Stomach (tissue), 9 donors: ENCODE measurements around the gene ZMYND12. TPM values are rescaled to one million over a fixed set of nuclear protein-coding genes. Genes with fewer than 3 reads are reported as not detected.

Source experiments
- DNase-seq, 2 donors: peaks; one replicate each; pipeline versions ENCODE4 v3.0.0 to v3.0.0-alpha.2; 2013 to 2019
- H3K27ac ChIP-seq, 5 donors: fragments of 200-600 bp in 4 of 5; sonication (generic) in 4 of 5; one replicate each; pipeline ENCODE4 v1.5.1; 2013 to 2019; ENCODE audit warnings: mild to moderate bottlenecking in 1 of 5, moderate library complexity in 1 of 5
- H3K27me3 ChIP-seq, 3 donors: fragments of 200-600 bp; sonication (generic); one replicate each; pipeline ENCODE4 v1.5.1; 2017 to 2019; ENCODE audit warnings: mixed run types in 1 of 3
- H3K36me3 ChIP-seq, 4 donors: fragments of 200-600 bp; sonication (generic); 1 replicate in 3 of 4; 2 replicates in 1 of 4; pipeline ENCODE4 v1.5.1; 2016 to 2019
- H3K4me1 ChIP-seq, 4 donors: fragments of 200-600 bp; sonication (generic); one replicate each; pipeline ENCODE4 v1.5.1; 2016 to 2019
- H3K4me3 ChIP-seq, 4 donors: fragments of 200-600 bp; sonication (generic) in 3 of 4; one replicate each; pipeline ENCODE4 v1.5.1; 2016 to 2019; ENCODE audit warnings: mild to moderate bottlenecking in 1 of 4
- H3K9me3 ChIP-seq, 4 donors: fragments of 200-600 bp; sonication (generic); one replicate each; pipeline ENCODE4 v1.5.1; 2016 to 2019
- CTCF ChIP-seq, 7 experiments: fragments of 450-650 bp in 4 of 7; fragments of 200-600 bp in 3 of 7; sonication (generic) in 3 of 7; IDR thresholded peaks; one replicate each; pipeline ENCODE4 v1.5.1; 2016 to 2019; ENCODE audit warnings: antibody characterized with exemption in 7 of 7, control low read depth in 2 of 7, mild to moderate bottlenecking in 1 of 7
- EP300 ChIP-seq: sonication (generic); formaldehyde crosslinking; IDR thresholded peaks from one replicate; pipeline ENCODE4 v1.6.1; 2017; ENCODE audit warnings: antibody characterized with exemption
- POLR2A ChIP-seq, 4 donors: fragments of 450-650 bp; IDR thresholded peaks; one replicate each; pipeline ENCODE4 v1.6.1; 2016; ENCODE audit warnings: antibody characterized with exemption in 4 of 4, control low read depth in 2 of 4, mild to moderate bottlenecking in 1 of 4, moderate library complexity in 1 of 4
- POLR2AphosphoS5 ChIP-seq, 3 donors: sonication (generic); formaldehyde crosslinking; IDR thresholded peaks; one replicate each; pipeline ENCODE4 v1.6.1; 2016; ENCODE audit warnings: antibody characterized with exemption in 3 of 3
- WGBS, 5 donors: extraction: QIAGEN DNeasy Blood & Tissue Kit in 3 of 5; methylation state at CpG; one replicate each; pipeline versions ENCODE4 v1.1.5 to v1.1.7; 2013 to 2018; 5-methylcytosine and 5-hydroxymethylcytosine counted together
- intact Hi-C: fragments of 100-400 bp; cut with DNase I; formaldehyde crosslinking; loops from one replicate; pipeline ENCODE4 v1.15.1; 2023; ENCODE audit warnings: low total_unique reads
- polyA plus RNA-seq, 3 donors: library from polyadenylated mRNA; stranded (reverse); fragments of 200-250 nt; gene quantifications; one replicate each; pipeline ENCODE4 v1.2.3, GENCODE V29; 2013
- small RNA-seq, 4 donors: library from RNA; depleted of rRNA; stranded (forward); fragments of <200 nt; gene quantifications; one replicate each; pipeline ENCODE3, GENCODE V24; 2016
- total RNA-seq, 5 donors: library from RNA; depleted of rRNA; stranded (reverse); fragments of >200 nt; gene quantifications; one replicate each; pipeline versions ENCODE4 v1.1.0 to v1.2.3, GENCODE V29; 2014 to 2016
- donor health status: healthy with polysubstance abuse.
- donor health status: Bipolar disorder and iron deficiency.
- donor health status: healthy.

The ZMYND12 gene
- total and polyA plus RNA-seq, 8 donors, result 0.18 to 245 (median 1.9) TPM; not detected in 2

GRCh38 chr1:42386051-42386450 lies 69.8 kb downstream of the ZMYND12 start:
- H3K4me1 ChIP-seq, result peaks cover 2 to 8% (median 4%) of the 10 kb centered on the region in 4 donors
- no peak for DNase-seq
- no peak overlapping the region for H3K4me3 ChIP-seq
- intact Hi-C loops, result no loop called here
- H3K36me3 ChIP-seq, result no peaks in the 10 kb centered on the region
- TF ChIP-seq EP300, result no peak
- TF ChIP-seq POLR2AphosphoS5 (IDR thresholded peaks at IDR 0.05), result no peak
- no peak for TF ChIP-seq POLR2A (IDR thresholded peaks at IDR 0.05)
- no peak for TF ChIP-seq CTCF (IDR thresholded peaks at IDR 0.05)
- WGBS, 5 donors, result 86 to 97% (median 96%) methylated on average over 6 of the region's 6 CpGs
- no peaks in the 10 kb centered on the region for H3K9me3 ChIP-seq
- H3K27me3 ChIP-seq, result peaks cover 0 to 11% (median 7%) of the 10 kb centered on the region in 3 donors
- no peak overlapping the region for H3K27ac ChIP-seq

- TF ChIP-seq CTCF (IDR thresholded peaks at IDR 0.05), result no peak
- no peak for TF ChIP-seq POLR2A (IDR thresholded peaks at IDR 0.05)
- no peak for TF ChIP-seq POLR2AphosphoS5 (IDR thresholded peaks at IDR 0.05)
- no peak for TF ChIP-seq EP300
- Histone ChIP-seq H3K4me1 (peaks cover 4 to 12% (median 8%) of the 10 kb centered on the region in 4 donors), H3K27me3 (peaks cover 0 to 19% (median 7%) of the 10 kb centered on the region in 3 donors), H3K27ac (no peak overlapping the region), H3K9me3 (no peaks in the 10 kb centered on the region), H3K36me3 (no peaks in the 10 kb centered on the region), H3K4me3 (no peak overlapping the region)
- no peak for DNase-seq
- intact Hi-C loops, result no loop called here
- WGBS, 5 donors, result 13 to 28% (median 23%) methylated on average over 1 of the region's 1 CpG
Measured at GRCh38 chr1:42385283-42385682, 70.5 kb downstream of the ZMYND12 start.

DNA sequence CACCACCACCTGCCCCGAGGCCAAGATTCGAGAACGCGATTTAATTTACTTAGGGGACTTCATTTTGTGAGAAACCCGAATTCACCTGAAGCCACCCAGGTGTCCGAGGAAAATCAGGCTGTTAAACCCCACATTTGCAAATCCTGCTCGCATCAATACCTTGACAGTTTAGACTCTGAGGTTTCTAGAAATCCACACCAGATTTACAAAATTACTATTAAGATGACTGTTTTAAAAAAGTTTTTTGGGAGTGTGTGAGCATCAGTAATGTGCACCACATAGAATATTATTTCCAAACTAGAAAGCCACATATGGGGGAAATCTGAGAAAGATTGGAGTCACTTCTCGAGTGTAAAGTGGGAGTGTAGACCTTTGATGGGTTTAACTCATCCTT lies 74.5 kb downstream of the ZMYND12 start:
- TF ChIP-seq POLR2AphosphoS5 (IDR thresholded peaks at IDR 0.05) (no peak), POLR2A (IDR thresholded peaks at IDR 0.05) (no peak), CTCF (IDR thresholded peaks at IDR 0.05) (no peak), EP300 (no peak)
- peaks cover 9 to 19% (median 12%) of the 10 kb centered on the region in 4 donors for H3K4me1 ChIP-seq
- H3K9me3 ChIP-seq, result no peaks in the 10 kb centered on the region
- H3K27ac ChIP-seq, result peak overlapping the region in 2 of 5 donors; percentile 50 to 78
- peaks cover 0 to 24% (median 7%) of the 10 kb centered on the region in 3 donors for H3K27me3 ChIP-seq
- 16 to 19% (median 18%) methylated on average over 8 of the region's 8 CpGs for WGBS, 5 donors
- no peak for DNase-seq
- peak overlapping the region; percentile 64 to 80 (median 68) for H3K4me3 ChIP-seq
- no peaks in the 10 kb centered on the region for H3K36me3 ChIP-seq
- intact Hi-C loops, result no loop called here

DNA sequence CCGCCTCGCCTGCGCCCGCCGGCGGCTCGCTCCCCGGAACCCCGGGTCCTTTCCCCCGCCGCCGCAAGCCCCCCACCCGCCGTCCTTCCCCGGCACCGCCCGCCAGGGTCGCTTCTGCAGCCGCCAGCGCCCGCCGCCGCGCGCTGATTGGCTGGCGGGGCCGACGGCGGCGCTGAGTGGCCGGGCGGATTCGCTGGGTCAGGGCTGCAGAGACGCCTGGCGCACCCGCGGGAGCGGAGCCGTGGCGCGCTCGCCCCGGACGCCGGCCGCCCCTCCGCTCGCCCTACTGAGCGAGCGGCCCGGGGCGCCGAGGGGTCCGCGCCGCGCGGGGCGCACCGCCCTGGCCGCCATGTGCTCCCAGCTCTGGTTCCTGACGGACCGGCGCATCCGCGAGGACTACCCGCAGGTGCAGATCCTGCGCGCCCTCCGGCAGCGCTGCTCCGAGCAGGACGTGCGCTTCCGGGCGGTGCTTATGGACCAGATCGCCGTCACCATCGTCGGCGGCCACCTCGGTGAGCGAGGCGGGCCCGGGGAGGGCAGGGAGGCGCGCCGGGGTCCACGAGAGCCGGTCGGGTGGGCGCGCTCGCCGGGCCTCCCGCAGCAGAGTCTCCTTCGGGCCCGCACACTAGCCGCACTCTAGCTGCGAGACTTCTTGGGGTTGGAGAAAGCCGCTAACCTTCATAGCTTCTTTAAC lies 75.1 kb downstream of the ZMYND12 start, which contains the start of gene RIMKLA:
RIMKLA (plus strand) TSS at position 207 of the 694 bp plus-strand sequence; CDS start at position 350, 143 bp downstream.
- no peak for TF ChIP-seq EP300
- TF ChIP-seq POLR2AphosphoS5 (IDR thresholded peaks at IDR 0.05), result peak in 2 of 3 donors; percentile 5 to 16
- Histone ChIP-seq H3K27ac (peak within 1 kb of the TSS in 3 of 5 donors; percentile 50 to 78 (median 53)), H3K4me3 (peak within 1 kb of the TSS; percentile 64 to 80 (median 68)), H3K9me3 (no peaks in the 10 kb centered on the region), H3K36me3 (no peaks in the 10 kb centered on the region), H3K27me3 (peaks cover 0 to 24% (median 7%) of the 10 kb centered on the region in 3 donors), H3K4me1 (peaks cover 9 to 19% (median 12%) of the 10 kb centered on the region in 4 donors)
- 0 to 3% (median 1%) methylated on average over 7 to 100 of the region's 101 CpGs for WGBS, 5 donors
- intact Hi-C loops, result no loop called here
- DNase-seq, result peak; percentile 69 to 88

Small RNA genes lying within 50 kb of the gene (small RNA-seq; reads per million reads assigned to genes)
- gene TMSB4XP1, result 0 reads per million in 4 donors

Other genes starting within 250 kb of the ZMYND12 start
- 10 to 100 TPM; 10.1 to 57.3 (median 33.9) TPM for gene FOXJ3, start 120.8 kb downstream of the ZMYND12 start, total RNA-seq
- gene FOXJ3, start 120.8 kb downstream of the ZMYND12 start, polyA plus RNA-seq, result 10 to 100 TPM in 2 of 3 donors, 1 to 10 TPM in 1; 8.3 to 13.4 (median 10.5) TPM
- 10 to 100 TPM in 2 of 5 donors, 1 to 10 TPM in 1, under 1 TPM in 1, not detected in 1; 0.55 to 12.7 (median 6.7) TPM for gene RIMKLA, start 75.2 kb downstream of the ZMYND12 start, total RNA-seq
- gene RIMKLA, start 75.2 kb downstream of the ZMYND12 start, polyA plus RNA-seq, result under 1 TPM; 0.15 to 0.56 (median 0.33) TPM
- gene PPCS, start 521 bp upstream of the ZMYND12 start, total RNA-seq, result 100 to 1,000 TPM in 1 of 5 donors, 10 to 100 TPM in 4; 17.0 to 446 (median 47.1) TPM
- 100 to 1,000 TPM in 2 of 3 donors, 10 to 100 TPM in 1; 84.4 to 139 (median 122) TPM for gene PPCS, start 521 bp upstream of the ZMYND12 start, polyA plus RNA-seq
- 1 to 10 TPM in 3 of 5 donors, under 1 TPM in 2; under 0.01 to 2.3 (median 2.0) TPM for gene CCDC30, start 7.3 kb upstream of the ZMYND12 start, total RNA-seq
- 1 to 10 TPM in 1 of 3 donors, under 1 TPM in 2; 0.70 to 1.2 (median 0.75) TPM for gene CCDC30, start 7.3 kb upstream of the ZMYND12 start, polyA plus RNA-seq
- 10 to 100 TPM in 2 of 5 donors, 1 to 10 TPM in 2, not detected in 1; 5.2 to 70.1 (median 28.2) TPM for gene PPIH, start 202.4 kb upstream of the ZMYND12 start, total RNA-seq
- 10 to 100 TPM; 31.6 to 72.3 (median 47.8) TPM for gene PPIH, start 202.4 kb upstream of the ZMYND12 start, polyA plus RNA-seq
- 100 to 1,000 TPM; 201 to 379 (median 337) TPM for gene YBX1, start 226.4 kb upstream of the ZMYND12 start, total RNA-seq
- 100 to 1,000 TPM; 526 to 844 (median 718) TPM for gene YBX1, start 226.4 kb upstream of the ZMYND12 start, polyA plus RNA-seq